Omental fat pad (tissue), 4 donors: ENCODE measurements around the gene SFI1. TPM values are rescaled to one million over a fixed set of nuclear protein-coding genes. Genes with fewer than 3 reads are reported as not detected.
"Not testable (repeated sequence)": the region's sequence is repeated elsewhere in the genome, so short reads cannot be mapped to it uniquely, and the experiment has no call there.

ENCODE experiments used
- ATAC-seq: fragments of 150-250 bp; one replicate; pipeline ENCODE4 v1.9.1; 2016; ENCODE audit warnings: mild to moderate bottlenecking, moderate library complexity; ENCODE audit not compliant: low FRiP score
- DNase-seq: peaks from one replicate; pipeline ENCODE4 v3.0.0-alpha.2; 2019; ENCODE audit warnings: low spot score
- total RNA-seq, 4 donors: library from RNA; depleted of rRNA; stranded (reverse); fragments of >200 nt; gene quantifications; one replicate each; pipeline ENCODE4 v1.1.0, GENCODE V29; 2016
- TF ChIP-seq, protein P1 (sequence below), 3 donors: fragments of 450-650 bp; IDR thresholded peaks; one replicate each; pipeline ENCODE4 v1.5.1; 2016 to 2017; ENCODE audit warnings: antibody characterized with exemption in 3 of 3, mild to moderate bottlenecking in 3 of 3, moderate library complexity in 2 of 3

The SFI1 gene
- total RNA-seq, 4 donors from 2014 or later = 8.8 to 19.9 (median 18.8) TPM

DNA sequence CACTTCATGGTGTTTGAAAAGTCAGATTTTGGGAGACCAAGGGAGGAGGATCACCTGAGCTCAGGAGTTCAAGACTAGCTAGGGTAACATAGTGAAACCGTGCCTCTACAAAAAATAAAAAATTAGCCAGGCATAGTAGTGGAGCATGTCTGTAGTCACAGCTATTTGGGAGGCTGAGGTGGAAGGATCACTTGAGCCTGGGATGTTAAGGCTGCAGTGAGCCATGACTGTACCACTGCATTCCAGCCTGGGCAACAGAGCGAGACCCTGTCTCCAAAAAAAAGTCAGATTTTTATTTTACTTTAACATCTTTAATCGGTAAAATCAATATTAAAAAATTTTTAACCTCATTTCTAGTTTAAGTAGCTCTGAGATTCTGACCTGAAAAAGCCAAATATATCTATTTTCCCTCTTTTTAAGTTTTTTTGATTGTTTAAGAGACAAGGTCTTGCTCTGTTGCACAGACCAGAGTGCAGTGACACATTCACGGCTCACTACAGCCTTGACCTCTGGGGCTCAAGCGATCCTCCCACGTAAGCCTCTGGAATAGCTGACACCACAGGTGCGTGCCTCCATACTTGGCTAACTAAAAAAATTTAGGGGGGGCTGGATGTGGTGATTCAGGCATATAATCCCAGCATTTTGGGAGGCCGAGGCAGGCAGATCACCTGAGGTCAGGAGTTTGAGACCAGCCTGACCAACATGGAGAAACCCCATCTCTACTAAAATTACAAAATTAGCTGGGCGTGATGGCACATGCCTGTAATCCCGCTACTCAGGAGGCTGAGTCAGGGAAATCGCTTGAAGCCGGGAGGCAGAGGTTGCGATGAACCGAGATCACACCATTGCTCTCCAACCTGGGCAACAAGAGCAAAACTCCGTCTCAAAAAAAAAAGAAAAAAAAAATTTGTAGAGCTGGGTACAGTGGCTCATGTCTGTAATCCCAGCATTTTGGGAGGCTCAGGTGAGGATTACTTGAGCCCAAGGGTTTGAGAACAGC, 48.4 kb downstream of the SFI1 start:
- TF ChIP-seq, protein P1, sequence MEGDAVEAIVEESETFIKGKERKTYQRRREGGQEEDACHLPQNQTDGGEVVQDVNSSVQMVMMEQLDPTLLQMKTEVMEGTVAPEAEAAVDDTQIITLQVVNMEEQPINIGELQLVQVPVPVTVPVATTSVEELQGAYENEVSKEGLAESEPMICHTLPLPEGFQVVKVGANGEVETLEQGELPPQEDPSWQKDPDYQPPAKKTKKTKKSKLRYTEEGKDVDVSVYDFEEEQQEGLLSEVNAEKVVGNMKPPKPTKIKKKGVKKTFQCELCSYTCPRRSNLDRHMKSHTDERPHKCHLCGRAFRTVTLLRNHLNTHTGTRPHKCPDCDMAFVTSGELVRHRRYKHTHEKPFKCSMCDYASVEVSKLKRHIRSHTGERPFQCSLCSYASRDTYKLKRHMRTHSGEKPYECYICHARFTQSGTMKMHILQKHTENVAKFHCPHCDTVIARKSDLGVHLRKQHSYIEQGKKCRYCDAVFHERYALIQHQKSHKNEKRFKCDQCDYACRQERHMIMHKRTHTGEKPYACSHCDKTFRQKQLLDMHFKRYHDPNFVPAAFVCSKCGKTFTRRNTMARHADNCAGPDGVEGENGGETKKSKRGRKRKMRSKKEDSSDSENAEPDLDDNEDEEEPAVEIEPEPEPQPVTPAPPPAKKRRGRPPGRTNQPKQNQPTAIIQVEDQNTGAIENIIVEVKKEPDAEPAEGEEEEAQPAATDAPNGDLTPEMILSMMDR (IDR thresholded peaks at IDR 0.05) = no peak
- no peak for DNase-seq
- no peak for ATAC-seq

DNA sequence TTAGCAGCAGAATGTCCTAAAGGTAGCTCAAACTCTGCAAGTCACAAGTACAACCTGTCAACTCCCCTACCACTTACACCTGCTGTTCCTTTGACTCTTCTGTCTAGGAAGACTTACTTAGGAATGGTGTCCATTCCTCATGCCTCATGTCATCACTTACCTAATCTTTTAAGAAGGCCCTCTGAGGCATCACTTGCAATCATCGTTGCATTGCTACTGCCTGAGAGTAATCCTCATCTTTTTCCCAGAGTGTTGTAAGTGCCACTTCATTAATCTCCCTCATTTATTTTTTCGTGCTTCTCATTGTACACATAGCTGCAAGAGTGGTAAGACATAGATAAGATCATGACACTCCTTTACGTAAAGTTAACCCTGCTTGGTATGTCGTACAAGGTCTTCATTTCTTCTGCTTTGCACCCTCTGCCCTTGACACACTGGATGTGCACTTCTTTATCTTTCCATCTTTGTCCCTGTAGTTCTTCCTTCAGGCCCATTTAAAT, 54.6 kb downstream of the SFI1 start:
- DNase-seq (no peak), ATAC-seq (no peak)
- TF ChIP-seq, protein P1 (IDR thresholded peaks at IDR 0.05) = no peak

DNA sequence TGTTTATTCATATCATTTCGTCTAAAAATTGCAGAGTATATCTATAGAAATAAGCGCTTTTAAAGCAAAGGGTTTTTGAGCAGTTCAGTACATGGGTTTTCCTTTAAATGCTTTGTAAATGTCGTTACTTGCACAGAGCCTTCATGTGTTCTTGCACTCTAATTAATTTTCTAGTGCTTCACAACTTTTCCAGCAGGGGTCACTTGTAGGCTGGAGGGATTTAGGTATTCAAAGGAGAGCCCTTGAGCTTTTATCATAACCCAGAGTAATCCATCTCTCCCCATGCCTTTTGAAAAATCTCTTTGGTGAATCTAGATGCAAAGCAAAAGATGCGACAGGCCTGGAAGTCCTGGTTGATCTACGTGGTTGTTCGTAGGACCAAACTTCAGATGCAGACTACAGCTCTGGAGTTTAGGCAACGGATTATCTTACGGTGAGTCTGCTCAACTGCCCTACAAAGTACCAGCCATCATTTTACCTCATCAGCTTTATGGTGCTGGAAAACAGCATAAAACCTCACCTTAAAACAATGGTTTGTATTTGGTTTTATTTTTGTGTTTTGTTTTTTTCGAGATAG, 60.4 kb downstream of the SFI1 start:
- ATAC-seq (no peak), DNase-seq (no peak)
- TF ChIP-seq, protein P1 (IDR thresholded peaks at IDR 0.05) = no peak

DNA sequence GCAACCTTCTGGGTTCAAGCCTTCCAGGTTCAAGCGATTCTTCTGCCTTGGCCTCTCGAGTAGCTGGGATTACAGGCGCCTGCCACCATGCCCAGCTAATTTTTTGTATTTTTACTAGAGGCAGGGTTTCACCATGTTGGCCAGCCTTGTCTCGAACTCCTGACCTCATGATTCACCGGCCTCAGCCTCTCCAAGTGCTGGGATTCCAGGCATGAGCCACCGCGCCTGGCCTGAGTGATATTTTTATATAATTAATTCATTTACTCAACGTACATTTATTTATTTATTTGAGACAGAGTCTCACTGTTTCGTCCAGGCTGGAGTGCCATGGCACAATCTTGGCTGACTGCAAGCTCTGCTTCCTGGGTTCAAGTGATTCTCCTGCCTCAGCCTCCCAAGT, 62.2 kb downstream of the SFI1 start:
- not testable (repeated sequence) for ATAC-seq, DNase-seq

DNA sequence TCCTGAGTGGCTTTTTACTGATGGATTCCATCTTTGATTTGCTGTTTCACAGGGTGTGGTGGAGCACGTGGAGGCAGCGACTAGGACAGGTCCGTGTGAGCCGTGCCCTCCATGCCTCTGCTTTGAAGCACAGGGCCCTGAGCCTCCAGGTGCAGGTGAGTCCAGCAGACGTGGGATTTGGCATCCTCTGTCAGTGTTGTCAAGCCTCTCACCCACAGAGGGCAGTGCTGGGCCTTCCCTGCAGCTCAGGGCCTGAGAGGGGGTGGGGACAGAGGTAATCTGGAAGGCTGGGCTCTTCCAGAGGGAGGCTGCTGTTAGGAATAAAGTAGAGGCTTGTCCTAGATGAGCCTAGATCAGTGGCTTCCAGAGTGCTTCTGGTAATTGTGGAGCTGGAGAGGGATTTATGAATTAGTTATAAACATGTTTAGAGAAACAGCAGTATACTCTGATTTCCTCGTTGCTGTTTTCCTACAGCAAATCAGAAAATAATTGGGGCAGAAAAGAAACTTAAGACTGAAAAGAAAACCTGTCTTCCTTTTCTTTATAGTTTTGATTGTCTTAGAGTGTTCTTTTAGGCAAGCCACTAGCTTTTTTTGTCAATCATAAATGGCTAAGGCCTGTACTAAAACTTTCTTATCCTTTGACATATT, 65.0 kb downstream of the SFI1 start:
- DNase-seq (peak; percentile 34), ATAC-seq (peak; percentile 98)
- TF ChIP-seq, protein P1 (IDR thresholded peaks at IDR 0.05) = peak in 1 of 3 donors; percentile 52

DNA sequence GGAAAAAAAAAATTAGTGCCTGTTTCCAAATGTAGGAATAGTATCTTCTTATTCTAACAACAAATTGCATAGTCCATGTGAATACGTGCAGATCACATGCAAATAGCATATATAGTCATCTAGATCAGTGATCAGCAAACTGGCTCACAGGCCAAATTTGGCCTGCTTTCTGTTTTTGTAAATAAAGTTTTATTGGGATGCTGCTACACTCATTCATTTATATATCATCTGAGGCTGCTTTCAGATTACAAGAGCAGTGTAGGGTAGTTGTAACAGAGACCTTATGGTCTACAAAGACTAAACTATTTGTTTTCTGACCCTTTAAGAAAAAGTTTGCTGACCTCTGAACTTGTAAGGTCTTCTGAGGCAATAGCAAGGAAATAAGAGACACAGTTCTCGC, 65.6 kb downstream of the SFI1 start:
- DNase-seq (no peak), ATAC-seq (no peak)
- TF ChIP-seq, protein P1 (IDR thresholded peaks at IDR 0.05) = no peak

DNA sequence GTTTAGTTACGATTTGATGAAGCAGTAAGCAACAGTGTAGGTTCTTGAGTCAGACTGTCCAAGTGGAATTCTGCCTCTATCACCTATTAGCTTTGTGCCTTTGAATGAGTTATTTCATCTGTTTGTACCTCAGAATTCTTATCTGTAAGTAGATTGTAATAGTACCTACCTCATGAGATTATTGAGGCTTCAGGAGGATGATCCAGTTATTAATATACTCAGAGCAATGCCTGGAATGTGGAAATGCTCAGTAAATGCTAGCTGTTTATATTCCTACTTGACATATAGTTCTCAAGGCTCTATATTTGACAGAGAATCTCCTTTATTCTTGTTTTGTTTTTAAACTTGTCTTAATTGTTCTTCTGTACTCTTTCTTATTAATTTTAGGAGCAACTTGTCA, 70.1 kb downstream of the SFI1 start:
- ATAC-seq = no peak
- no peak for DNase-seq
- TF ChIP-seq, protein P1 (IDR thresholded peaks at IDR 0.05) = no peak
